ENCODE data around the gene TMEM117.

TMEM117 gene

DNA sequence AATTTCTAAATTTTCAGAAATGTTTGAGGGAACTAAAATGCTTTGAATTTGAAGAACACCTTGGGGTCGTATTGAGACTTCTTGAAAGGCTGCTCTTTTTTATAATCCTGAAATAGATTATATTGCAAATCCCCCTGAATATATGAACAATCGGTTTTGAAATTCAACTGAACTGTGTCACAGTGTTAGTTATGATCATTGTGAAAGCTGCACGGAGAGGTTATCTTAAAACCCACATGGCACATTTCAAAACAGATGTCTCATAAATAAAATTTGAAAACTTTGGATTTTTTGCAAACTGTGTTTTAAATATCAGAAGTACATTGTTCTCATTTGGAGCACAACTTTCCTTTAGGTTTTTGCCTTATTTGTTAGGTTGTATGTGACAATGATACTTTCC lies 218.4 kb downstream of the TMEM117 start:
- FAIRE-seq (no peak), DNase-seq (ENCODE audit: insufficient read length, low spot score) (no peak)
- no peak for TF ChIP-seq POLR2A (IDR thresholded peaks at IDR 0.05; ENCODE audit: low read depth, low read length)

GRCh38 chr12:44058366-44058765 lies 222.5 kb downstream of the TMEM117 start:
- DNase-seq (ENCODE audit: insufficient read length, low spot score) (no peak), FAIRE-seq (no peak)
- TF ChIP-seq POLR2A (IDR thresholded peaks at IDR 0.05; ENCODE audit: low read depth, low read length): no peak

- TF ChIP-seq POLR2A (IDR thresholded peaks at IDR 0.05; ENCODE audit: low read depth, low read length): no peak
- no peak for FAIRE-seq
- DNase-seq (ENCODE audit: insufficient read length, low spot score): no peak
Measured at GRCh38 chr12:44059476-44059875, 223.6 kb downstream of the TMEM117 start.

DNA sequence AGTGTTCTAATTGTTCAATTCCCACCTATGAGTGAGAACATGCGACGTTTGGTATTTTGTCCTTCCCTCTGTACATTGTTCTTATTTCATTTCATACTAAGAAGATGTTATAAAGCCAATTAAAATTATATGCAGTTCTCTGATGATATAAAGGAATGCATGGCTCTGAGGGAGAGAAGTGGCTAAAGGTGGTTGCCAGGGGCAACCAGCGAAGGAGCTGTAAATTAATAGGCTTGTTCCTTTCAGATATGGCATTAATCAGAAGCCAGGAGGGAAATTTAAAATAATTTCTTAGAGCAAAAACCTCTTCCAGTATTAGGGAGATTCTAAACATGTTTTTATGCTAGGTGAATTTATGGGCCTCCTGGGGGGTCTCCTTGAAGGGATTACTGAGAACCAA lies 227.8 kb downstream of the TMEM117 start:
- no peak for TF ChIP-seq POLR2A (IDR thresholded peaks at IDR 0.05; ENCODE audit: low read depth, low read length)
- FAIRE-seq (no peak), DNase-seq (ENCODE audit: insufficient read length, low spot score) (no peak)

DNA sequence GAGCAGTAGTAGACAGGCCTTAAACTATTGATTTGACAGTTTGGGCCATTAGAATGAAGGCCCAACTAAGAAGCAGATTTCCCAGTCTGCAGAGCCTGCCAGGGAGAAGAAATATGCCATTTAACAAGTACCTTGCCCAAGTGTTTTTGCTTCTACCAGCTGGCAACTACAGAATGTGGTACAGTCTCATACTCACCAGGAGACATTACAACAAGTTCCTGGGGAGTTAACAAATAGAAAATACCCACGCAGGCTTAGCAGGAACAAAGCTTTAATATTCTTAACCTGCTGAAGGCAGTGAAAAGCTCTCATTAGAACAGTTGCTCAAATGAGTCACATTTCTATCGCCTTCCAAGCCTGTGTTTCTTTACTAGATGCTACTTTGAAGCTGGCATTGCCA lies 241.0 kb downstream of the TMEM117 start:
- no peak for TF ChIP-seq POLR2A (IDR thresholded peaks at IDR 0.05; ENCODE audit: low read depth, low read length)
- FAIRE-seq: no peak
- DNase-seq (ENCODE audit: insufficient read length, low spot score): no peak

- FAIRE-seq (no peak), DNase-seq (ENCODE audit: insufficient read length, low spot score) (no peak)
- TF ChIP-seq POLR2A (IDR thresholded peaks at IDR 0.05; ENCODE audit: low read depth, low read length): no peak
Measured at GRCh38 chr12:44077294-44077693, 241.4 kb downstream of the TMEM117 start.

- no peak for TF ChIP-seq POLR2A (IDR thresholded peaks at IDR 0.05; ENCODE audit: low read depth, low read length)
- FAIRE-seq (no peak), DNase-seq (ENCODE audit: insufficient read length, low spot score) (no peak)
Measured at GRCh38 chr12:44078273-44078672, 242.4 kb downstream of the TMEM117 start.

GRCh38 chr12:44088647-44089046 lies 252.8 kb downstream of the TMEM117 start:
- FAIRE-seq: no peak
- DNase-seq (ENCODE audit: insufficient read length, low spot score): no peak
- TF ChIP-seq POLR2A (IDR thresholded peaks at IDR 0.05; ENCODE audit: low read depth, low read length): no peak

DNA sequence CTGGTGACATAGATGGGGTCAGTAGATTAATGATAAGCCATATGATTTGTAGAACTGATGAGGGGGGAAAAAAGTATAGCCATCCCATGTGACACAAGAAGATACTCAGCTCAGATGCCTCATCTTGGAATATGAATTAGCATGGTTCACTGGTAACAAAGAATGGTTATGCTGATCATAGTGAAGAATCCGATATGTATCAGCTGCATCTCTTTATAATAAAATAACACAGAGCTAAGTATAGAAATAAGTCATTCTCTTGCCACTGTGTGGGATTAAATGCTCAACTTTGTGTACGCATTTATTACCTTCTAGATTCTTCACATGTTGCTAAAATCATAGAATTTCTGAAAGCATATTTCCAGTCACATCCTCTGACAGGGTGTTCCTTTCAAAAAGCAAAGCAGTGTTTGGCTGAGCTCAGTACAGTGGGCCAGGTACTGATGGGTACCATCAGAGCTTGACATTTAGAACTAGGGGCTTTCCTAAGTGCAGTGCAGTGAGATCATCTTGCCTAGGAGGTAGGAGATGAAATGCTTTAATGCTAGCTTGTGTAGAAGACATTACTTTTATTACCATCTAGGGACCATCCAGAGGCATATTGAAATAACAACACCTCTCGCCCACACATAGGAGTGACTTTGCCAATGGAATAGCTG lies 256.2 kb downstream of the TMEM117 start:
- DNase-seq (ENCODE audit: insufficient read length, low spot score): no peak
- TF ChIP-seq POLR2A (IDR thresholded peaks at IDR 0.05; ENCODE audit: low read depth, low read length): no peak
- FAIRE-seq: no peak

DNA sequence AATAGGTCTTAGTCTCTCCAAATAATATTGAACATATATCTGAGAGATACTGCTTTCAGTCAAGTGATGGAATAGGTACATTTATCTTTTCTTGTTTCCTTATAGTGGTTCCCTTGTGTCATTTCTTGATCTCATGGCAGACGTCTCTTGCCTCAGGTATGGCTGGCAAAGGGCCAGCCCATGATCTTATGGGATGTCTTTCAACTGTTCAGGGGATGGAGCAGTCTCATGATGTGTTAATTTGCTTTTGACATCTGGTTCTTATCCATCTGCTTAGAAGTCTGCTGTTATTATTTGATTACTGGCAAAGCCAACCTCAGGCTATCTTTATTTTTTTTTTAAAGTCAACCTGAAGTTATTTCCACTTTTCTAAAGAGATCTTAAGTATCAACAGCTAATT lies 262.9 kb downstream of the TMEM117 start:
- FAIRE-seq (no peak), DNase-seq (ENCODE audit: insufficient read length, low spot score) (no peak)
- TF ChIP-seq POLR2A (IDR thresholded peaks at IDR 0.05; ENCODE audit: low read depth, low read length): no peak

GRCh38 chr12:44099486-44099885 lies 263.6 kb downstream of the TMEM117 start:
- FAIRE-seq (no peak), DNase-seq (ENCODE audit: insufficient read length, low spot score) (no peak)
- no peak for TF ChIP-seq POLR2A (IDR thresholded peaks at IDR 0.05; ENCODE audit: low read depth, low read length)

- no peak for DNase-seq (ENCODE audit: insufficient read length, low spot score)
- FAIRE-seq: no peak
- TF ChIP-seq POLR2A (IDR thresholded peaks at IDR 0.05; ENCODE audit: low read depth, low read length): no peak
Measured at GRCh38 chr12:44100264-44100663, 264.4 kb downstream of the TMEM117 start.

- no peak for TF ChIP-seq POLR2A (IDR thresholded peaks at IDR 0.05; ENCODE audit: low read depth, low read length)
Measured at GRCh38 chr12:44101475-44101874, 265.6 kb downstream of the TMEM117 start.

DNA sequence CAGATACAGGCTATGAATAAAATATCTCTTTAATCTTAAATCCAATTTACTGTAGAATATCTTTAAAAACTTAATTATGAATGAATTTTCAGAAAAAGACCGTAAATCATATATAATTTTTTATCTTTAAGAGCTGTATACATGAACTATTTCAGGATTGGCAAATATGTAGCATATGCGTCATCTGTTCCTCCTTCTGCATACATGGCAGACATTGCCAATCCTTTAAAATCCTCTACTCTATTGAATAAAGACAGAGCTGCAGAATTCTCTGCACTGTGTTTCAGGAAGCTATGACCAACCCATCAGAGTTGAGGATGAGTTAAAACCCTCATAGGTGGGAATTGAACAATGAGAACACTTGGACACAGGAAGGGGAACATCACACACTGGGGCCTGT lies 279.0 kb downstream of the TMEM117 start:
- DNase-seq (ENCODE audit: insufficient read length, low spot score) (no peak), FAIRE-seq (no peak)
- no peak for TF ChIP-seq POLR2A (IDR thresholded peaks at IDR 0.05; ENCODE audit: low read depth, low read length)

More at GRCh38 chr12:44101475-44101874, 265.6 kb downstream of the TMEM117 start:
- FAIRE-seq (no peak), DNase-seq (ENCODE audit: insufficient read length, low spot score) (no peak)

DNA sequence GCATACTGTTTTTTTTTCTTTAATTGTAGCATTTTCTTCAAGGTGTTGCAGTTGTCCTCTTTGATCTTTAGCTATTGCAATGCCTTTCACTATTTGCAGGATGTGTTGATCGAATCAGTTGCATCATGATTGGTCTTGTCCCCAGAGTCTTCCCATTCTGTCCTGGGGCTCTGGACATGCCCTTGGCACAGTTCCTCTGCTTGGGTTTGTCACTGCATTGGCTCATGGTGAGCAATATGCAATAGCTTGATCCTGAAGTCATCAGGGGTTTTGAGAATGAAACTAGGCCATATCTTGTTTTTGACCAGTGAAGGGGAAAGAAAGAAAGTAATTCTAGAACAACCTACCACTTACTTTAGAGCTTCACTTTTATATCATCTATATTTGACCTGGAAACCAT lies 281.5 kb downstream of the TMEM117 start:
- FAIRE-seq (no peak), DNase-seq (ENCODE audit: insufficient read length, low spot score) (no peak)
- TF ChIP-seq POLR2A (IDR thresholded peaks at IDR 0.05; ENCODE audit: low read depth, low read length): no peak

- DNase-seq (ENCODE audit: insufficient read length, low spot score) (no peak), FAIRE-seq (no peak)
- no peak for TF ChIP-seq POLR2A (IDR thresholded peaks at IDR 0.05; ENCODE audit: low read depth, low read length)
Measured at GRCh38 chr12:44118946-44119345, 283.1 kb downstream of the TMEM117 start.
